HG03469 (cell line): Measurements from ENCODE around the gene EPC1.
"Not testable (repeated sequence)": the region's sequence is repeated elsewhere in the genome, so short reads cannot be mapped to it uniquely, and the experiment has no call there.

Source experiments
- ATAC-seq: cut with Tn5 transposase; IDR thresholded peaks from one replicate; pipeline ENCODE4 v1.9.1; 2021; ENCODE audit warnings: mild to moderate bottlenecking, moderate library complexity, moderate number of reproducible peaks; ENCODE audit not compliant: unreplicated experiment

EPC1 gene

GRCh38 chr10:32373031-32373430 is 26.1 kb upstream of the EPC1 start:
- no peak for ATAC-seq

GRCh38 chr10:32372000-32372875 is 25.3 kb upstream of the EPC1 start:
- no peak for ATAC-seq

GRCh38 chr10:32371101-32371500 is 24.1 kb upstream of the EPC1 start:
- no peak for ATAC-seq

- no peak for ATAC-seq
Observed at GRCh38 chr10:32367793-32368453, 21.0 kb upstream of the EPC1 start.

- no peak for ATAC-seq
Observed at GRCh38 chr10:32366588-32366987, 19.6 kb upstream of the EPC1 start.

- no peak for ATAC-seq
Observed at GRCh38 chr10:32366111-32366510, 19.2 kb upstream of the EPC1 start.

- not testable (repeated sequence) for ATAC-seq
Observed at GRCh38 chr10:32365404-32365803, 18.4 kb upstream of the EPC1 start.

- no peak for ATAC-seq
Observed at GRCh38 chr10:32362571-32362970, 15.6 kb upstream of the EPC1 start.

GRCh38 chr10:32360884-32361283 is 13.9 kb upstream of the EPC1 start:
- no peak for ATAC-seq

GRCh38 chr10:32360241-32360640 is 13.3 kb upstream of the EPC1 start:
- no peak for ATAC-seq

GRCh38 chr10:32357056-32357735 is 10.2 kb upstream of the EPC1 start:
- no peak for ATAC-seq

- ATAC-seq, result not testable (repeated sequence)
Observed at GRCh38 chr10:32354690-32355089, 7.7 kb upstream of the EPC1 start.

GRCh38 chr10:32350811-32351350 is 3.9 kb upstream of the EPC1 start:
- ATAC-seq, result no peak

- ATAC-seq, result no peak
Observed at GRCh38 chr10:32349968-32350738, 3.2 kb upstream of the EPC1 start.

GRCh38 chr10:32349199-32349585 is 2.2 kb upstream of the EPC1 start:
- ATAC-seq, result no peak

- no peak for ATAC-seq
Observed at GRCh38 chr10:32348297-32349198, 1.6 kb upstream of the EPC1 start.

GRCh38 chr10:32347363-32348022 is 535 bp upstream of the EPC1 start:
- no peak for ATAC-seq

- peak; percentile 52 for ATAC-seq
Observed at GRCh38 chr10:32346134-32346550, 816 bp downstream of the EPC1 start.

GRCh38 chr10:32341596-32341995 is 5.4 kb downstream of the EPC1 start:
- ATAC-seq, result no peak
